ENCODE data around the gene GNAO1.

GNAO1 gene

DNA sequence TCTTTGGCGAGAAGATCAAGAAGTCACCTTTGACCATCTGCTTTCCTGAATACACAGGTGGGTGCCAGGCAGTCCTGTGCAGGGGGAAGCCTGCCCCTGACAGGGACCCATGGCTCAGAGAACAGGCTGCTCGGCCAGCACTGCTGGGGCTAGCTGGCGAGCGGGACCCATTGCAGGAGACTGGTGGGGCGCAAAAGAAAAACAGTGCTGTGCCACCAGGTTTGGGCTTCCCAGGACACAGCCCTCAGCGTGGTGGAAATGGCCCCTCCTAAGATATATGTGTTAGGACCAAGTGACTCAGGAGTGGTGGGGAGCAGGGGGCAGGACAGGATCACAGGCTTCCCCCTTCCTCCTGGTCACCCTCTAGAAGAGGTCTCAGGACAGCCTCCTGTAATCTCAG lies 160.2 kb downstream of the GNAO1 start:
- DNase-seq, result no peak

DNA sequence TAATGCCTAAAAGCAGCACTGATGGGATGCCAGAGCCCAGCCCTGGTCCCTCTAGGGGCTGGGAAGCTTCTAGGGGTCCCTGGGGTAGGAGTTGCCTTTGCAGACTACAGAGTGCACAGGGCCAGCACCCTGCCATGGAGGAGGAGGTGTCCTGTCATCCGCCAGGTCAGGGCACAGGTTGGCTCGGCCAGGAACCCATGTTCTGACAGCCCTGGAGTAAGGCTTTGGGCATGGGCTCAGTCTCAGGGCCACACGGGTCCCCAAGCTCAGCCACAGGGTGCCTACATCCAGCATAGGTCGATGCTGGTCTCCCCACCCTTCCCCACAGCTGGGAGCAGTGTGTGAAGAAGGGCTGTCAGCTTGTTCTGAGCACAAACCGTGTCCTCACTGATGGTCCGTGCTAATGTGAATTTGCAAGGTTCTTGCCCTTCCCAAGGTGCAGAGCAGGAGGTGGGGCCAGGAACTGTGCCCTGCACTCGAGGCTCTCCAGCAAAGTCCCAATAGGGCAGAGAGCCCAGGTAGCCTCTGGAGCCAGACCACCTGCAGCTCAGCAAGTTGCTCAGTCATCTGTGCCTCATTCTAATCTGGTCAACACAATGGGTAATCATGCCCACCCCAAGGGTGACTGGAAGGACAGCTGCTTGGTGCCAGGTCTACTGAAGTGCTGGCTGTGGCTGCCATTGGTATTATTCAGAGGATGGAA lies 161.2 kb downstream of the GNAO1 start:
- no peak for DNase-seq

DNA sequence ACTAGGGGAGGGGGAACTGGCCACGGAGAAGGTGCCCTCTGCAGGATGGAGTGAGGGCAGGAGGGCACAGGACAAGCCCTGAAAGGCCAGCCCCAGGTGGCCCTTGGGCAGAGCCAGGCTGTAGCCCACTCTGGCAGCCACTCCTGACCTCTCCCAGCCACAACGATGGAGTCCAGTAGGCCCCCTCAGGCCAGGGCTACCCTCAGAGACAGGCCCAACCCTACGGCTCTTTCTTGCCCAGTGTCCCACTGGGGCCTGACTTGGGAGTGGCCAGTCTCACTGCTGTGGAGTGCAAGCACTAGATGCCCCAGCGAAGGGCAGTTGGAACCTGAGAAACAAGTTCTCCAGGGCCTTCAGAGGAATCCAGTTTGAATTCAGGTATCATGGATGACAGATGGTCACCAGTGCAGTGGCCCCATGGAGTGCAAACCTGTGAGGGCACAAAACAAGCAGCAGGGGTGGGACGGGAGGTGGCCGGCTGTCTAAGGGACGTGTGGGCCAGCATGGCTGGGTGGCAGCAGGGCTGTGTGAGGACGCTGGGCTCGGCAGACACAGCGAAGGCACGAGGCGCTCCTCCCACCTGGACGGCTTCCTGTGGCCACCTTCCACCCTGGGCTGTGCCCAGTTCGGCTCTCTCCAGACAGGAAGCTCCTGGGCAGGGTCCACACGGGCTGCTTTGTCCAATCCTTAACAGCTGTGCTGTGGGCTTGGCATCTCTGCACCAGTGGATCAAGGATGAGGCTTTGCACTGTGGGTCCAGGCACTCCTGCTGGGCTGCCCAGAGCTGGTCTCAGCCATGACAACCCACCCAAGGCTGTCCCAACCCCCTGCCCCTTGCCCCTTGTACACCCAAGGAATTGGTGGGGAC lies 162.0 kb downstream of the GNAO1 start:
- no peak for DNase-seq

DNA sequence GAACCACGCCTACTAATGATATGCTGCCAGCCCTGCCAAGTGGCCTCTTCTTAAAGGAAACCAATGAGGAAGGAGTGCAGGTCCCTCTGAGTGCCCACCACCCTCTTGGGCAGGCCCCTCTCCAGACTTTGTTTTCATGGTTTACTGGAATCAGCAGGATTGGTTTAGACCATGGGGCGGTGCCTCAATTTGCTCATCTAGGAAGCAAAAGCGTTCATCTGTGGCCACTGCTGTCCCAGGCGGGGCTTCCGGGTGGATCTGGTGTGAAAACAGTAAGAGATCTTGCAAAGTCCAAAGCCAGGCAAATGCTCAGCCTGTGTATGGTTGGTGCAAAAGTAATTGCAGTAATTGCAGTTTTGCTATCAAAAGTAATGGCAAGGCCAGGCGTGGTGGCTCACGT lies 162.7 kb downstream of the GNAO1 start:
- DNase-seq, result no peak

DNA sequence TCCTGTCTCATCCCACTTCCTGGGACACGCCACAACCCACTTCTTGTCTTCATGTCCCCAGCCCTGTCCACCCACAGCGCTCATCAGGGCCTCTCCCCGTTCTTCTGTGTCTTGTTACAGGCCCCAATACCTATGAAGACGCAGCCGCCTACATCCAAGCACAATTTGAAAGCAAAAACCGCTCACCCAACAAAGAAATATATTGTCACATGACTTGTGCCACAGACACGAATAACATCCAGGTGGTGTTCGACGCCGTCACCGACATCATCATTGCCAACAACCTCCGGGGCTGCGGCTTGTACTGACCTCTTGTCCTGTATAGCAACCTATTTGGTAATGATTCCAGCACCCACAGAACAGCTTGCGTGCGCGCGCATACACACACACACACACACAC lies 163.5 kb downstream of the GNAO1 start:
- DNase-seq, result no peak

DNA sequence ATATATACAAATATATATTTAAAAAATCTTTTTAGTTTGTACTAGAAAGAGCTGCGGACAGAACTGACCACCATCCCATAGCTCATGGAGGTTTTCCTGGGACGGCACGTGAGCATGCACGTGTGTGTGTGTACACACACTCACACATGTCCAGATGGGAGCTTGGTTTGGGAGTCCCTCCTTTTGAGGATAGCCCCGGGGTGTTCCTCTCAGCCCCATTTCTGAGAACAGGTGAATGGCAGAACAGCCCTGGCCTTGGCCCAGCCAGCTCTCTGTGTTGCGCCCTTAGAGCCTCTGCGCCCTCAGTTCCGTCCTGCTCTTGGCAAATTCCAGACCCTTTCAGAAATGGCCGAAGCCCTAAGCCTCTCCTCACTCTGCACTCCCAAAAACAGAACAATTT lies 163.9 kb downstream of the GNAO1 start:
- no peak for DNase-seq

DNA sequence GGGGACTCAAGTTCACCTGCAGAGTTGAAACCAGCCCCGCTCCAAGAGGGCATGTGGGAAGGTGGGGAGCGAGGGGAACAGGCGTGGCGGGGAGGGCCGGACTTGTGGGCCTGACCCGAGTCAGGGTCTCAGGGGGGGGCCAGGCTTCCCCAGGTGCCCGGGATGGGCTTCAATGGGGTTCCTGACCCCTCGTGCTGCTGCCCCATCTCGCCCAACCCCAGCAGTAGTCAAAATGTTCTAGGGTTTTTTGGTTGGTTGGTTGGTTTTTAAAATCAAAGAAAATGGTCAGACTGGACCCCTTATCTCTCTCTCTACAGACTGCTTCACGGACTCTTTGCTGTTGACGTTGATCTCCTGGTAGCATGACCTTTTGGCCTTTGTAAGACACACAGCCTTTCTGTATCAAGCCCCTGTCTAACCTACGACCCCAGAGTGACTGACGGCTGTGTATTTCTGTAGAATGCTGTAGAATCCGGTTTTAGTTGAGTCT lies 164.5 kb downstream of the GNAO1 start:
- DNase-seq, result no peak

DNA sequence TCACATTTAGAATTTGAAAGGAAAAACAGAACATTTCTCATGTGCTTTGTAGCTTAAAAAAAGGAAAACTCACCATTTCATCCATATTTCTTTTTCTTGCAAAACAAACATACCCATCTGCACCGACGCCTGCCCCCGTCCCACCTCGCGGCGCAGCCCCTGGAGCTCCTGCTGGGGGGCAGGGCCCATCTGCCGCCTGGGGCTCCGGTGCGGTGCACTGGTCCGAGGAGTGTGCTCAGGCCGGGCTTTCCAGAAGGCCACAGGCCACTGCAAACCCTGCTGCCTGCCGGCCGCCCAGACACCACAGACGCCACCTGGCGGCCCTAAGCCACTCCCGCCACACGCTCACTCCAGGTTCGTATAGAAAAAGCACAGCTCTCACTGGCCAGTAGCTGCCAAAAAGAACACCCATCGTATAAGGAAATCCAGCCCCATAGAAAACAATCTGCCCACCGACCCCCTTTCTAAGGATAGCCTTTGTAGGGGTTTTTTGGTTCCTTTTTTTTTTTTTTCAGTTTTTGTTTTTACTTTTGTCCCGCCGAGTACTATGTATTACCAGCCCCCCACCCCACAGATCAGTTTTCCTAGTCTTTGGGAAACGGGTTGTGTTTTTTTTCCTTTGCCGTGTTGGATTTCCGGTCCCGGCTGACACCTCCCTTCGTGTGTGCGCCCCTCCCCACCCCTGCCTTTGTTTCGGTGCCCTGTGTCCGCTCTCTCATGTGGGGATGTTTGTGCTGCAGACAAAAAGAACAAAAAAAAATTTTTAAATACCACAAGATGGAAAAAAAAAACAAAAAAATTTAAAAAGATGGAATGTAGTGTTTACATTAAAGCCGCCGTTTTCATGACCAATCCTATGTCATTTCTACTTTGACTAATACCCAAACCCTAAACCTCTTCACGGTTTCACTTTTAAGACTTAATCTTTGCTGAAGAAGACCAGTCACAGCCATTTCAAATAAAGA lies 165.3 kb downstream of the GNAO1 start:
- DNase-seq, result peak; percentile 99

DNA sequence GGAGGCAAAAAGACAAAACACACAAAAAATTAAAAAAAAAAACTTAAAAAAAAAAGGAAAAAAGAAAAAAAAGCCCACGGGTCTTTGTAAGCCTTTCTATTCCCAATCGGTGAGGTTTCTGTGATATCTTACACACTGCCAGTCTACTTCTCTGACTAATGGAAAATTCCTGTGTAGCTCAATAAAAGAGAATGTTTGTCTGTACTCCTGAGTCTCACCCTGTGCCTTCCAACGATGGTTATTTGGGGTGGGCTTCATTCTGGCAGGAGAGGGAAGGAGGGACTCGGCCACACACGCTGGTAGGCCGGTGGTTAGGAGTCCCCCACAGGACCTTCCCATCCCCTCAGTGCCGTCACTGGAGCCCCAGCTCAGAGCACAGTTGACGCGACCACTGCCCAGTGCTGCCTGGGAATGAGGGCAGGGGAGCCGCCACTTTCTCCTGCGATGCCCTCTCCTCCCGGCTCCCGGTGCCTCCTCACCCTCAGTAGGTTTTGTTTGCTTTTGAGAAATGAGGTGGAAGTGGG lies 166.0 kb downstream of the GNAO1 start:
- no peak for DNase-seq

DNA sequence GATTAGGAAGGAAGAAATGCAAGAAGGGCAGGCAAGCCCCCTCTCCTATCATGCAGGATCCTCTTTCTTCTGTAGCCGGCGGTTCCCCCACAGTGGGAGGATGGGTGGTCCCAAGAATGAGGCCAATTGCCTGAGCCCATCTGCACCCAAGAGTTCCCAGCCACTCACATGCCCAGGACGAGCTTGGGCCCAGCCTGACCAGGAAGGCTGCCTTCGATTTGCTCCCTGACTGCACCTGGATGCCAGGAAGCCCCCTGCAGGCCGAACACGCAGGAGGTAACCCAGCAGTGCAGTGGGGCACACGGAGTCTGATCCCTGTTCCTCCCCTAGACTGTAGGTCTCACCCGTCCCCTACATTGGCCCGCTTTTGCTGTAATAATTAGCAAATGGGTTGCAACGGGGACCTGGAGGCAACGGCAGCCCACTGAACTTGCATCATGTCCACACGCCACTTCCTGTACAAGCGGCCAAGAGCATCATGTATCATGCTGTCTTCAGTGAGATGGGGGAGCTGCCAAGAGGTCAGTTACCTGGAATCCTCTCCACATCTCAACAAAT lies 166.6 kb downstream of the GNAO1 start:
- DNase-seq, result no peak

DNA sequence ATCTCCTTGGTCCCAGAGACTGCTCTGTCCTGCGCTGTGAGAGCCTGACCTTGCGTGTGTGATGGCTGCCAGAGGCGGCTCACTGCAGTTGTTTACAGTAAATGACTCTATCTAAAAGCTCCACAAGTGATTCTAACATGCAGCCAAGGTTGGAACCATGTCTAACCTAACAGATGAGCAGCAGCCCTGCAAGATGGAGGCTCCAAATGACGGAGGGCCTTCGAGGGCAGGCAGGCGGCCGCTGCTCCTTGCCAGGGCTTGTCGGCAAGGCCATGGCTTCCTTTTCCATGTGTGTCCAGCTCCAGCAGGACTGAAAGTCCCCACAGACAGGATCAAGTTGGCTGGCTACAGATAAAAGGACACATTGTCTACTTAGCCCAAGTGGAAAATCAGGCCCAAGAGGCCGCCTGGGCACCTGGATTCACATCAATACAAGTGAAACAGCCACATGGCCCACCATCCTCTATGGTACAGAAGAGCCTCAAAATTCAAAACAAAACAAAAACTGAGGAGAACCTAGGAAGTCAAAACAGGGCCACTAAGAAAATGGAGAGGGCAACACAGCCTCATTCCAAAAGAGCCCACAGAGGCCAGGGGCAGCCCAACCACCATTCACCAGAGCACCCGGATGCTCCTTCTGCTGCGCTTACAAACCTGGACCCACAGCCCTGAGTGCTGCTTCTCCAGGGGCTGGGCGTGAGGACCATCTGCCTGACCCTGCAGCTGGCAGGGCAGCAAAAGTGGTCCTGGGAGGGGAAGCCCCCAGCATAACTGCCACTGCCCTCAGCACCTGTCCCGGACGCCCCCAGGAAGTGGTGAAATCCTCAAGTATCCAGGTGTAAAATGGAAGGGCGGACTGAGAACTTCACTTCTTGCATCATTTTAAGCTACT lies 169.1 kb downstream of the GNAO1 start:
- DNase-seq, result no peak

DNA sequence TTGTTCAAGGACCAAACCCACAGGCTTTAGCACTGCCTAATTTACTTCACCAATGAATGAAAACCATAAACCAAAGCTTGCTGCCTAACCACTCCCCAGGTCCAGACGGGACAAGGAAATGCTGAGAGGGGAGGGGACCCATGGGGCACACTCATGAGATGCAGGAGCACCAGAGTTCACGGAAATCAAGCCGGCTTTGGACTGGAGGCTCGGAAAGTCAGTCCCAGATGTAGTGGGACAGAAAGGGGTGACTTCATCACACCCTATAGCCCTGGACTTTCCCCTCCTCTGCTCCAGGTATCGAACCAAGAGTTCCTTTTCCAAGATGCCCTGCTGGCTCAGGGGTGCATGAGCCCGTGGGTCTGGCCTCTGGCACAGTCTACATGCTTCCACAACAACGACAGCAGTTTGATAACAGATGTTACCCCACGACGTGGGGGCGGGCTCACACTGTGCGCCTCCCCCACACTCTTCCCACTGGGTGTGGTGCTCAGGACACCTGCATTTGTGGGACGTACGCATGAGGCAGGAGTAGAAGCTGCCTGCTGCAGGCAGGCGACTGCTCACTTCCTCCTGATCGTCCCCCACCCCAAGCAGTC lies 170.9 kb downstream of the GNAO1 start:
- no peak for DNase-seq

DNA sequence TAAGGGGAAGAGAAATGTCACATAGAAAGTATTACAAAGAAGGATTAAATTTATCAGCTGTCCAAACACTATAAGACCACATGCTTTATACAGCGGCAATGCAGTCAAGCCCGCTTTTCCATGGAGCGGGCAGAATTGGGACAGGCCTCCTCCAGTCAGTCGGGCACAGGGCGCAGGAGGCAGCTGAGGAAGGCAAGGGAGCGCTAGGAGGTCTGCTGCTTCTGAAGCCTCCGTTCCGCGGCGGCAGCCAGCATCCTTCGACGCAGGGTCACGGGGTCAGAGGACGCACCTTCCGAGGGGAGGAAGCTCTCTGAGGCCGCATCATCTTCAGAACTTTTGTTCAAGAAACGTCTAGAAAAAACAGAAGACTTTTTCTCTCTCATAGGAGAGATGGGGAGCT lies 171.4 kb downstream of the GNAO1 start:
- no peak for DNase-seq

DNA sequence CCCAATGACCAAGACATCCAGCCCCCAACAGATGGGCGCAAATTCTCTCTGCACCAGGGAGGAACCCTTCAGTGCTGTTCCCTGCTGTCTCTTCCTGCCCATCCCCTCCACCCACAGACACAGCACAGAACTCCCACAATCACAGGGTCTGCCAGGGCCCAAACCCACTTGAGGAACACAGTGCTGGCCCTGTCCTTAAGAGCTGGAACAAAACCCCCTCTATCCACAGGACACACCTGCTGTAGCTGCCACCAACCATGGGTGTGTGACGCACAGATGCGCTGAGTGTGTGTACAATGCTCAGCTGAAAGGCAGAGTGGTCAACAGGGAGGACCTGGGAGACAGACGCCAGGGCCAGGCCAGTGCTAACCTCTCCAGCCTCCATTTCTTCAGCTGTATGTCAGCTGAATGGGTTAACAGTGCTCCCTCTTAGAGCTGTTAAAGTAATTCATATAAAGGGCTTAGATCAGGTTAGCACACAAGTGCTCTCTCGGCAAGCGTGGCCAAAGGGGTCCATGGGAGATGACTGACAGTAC lies 172.0 kb downstream of the GNAO1 start:
- no peak for DNase-seq

DNA sequence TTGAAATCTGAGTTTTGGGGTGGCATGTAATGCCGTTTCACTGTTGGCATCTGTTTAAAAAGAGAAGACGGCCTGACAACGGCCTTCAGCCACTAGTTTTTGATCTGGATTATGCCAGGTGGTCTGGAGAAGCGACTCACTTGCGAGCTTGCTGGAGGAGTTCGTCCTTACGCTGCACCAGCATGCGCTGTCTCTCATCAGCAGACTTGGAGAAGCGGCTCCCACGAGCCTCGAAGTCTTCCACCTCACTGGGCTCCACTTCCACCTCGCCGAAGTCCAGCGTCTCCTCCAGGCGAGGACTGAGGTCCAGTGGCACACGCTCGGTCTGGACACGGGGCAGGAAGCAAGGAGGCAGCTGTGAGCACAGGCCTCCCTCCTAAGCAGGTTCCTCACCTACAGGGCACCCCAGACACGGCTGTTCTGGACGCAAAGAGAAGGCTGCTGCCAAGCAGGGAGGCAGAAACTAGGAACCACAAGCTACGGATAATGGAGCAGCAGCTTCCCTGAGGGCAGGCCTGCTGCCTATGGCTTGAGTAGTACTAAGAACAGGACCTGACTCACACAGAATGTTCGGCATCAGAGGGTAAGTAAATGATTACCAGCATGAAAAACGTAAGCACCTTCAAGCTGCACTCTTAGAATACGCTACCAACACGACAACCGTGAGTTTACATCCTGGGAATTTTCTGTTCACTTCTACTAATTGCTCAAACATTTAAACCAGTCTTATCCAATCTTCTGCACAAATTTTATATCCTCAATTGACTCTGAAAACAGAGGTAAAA lies 172.7 kb downstream of the GNAO1 start:
- no peak for DNase-seq

DNA sequence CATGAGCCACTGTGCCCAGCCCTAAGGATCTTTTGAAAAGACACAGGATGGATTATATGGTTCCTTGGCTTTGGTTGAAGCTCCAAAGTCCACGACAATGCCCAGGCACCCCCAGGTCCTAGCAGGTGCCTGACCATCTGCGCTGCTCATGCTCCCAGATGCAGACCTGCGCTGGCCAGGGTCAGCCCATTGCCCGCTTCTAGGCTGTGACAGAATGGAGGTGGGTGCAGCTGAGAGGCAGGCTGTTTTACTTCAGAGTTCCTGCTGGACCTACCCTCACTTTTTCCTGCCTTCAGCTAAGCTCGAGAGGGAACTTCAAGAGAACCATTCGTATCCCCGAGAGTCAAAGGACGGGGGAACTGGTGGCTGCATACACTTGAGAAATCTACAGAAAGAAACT lies 173.6 kb downstream of the GNAO1 start:
- no peak for DNase-seq

DNA sequence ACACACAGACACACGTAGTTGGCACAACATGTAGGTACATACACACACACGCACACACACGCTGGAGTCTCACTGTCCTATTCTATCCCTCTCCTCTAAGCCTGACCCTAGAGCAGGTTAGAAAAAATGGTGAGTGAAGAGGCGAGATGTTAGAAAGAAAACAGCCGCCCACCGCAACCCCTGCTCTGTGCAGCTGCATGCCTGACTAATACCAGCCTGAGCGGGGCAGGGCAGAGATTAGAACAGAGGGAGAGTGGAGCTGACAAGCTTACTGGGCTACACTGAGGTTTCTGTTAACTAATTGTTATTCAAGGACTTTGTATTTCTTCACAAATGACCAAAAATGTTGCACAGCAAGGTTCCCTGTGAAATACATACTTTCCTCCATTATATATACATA lies 174.3 kb downstream of the GNAO1 start:
- DNase-seq, result no peak

DNA sequence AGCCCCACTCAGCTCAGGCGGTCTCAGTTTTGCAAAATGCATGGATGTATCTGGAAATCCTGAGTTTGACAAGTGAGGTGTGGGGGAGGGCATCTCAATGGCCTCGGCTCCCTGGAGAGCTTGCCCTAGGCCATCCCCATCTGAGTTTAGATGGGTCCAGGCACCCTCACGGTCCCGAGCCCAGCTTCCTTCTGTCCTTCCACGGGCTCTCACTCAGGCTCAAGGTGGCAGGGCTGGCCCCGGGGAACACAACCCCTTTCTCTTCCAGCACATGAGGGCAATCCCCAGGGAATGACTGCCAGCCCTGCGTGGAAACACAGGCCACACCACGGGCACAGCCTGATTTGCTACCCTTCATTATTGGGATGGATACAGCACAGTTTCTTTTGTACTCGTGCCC lies 175.7 kb downstream of the GNAO1 start:
- DNase-seq, result no peak

DNA sequence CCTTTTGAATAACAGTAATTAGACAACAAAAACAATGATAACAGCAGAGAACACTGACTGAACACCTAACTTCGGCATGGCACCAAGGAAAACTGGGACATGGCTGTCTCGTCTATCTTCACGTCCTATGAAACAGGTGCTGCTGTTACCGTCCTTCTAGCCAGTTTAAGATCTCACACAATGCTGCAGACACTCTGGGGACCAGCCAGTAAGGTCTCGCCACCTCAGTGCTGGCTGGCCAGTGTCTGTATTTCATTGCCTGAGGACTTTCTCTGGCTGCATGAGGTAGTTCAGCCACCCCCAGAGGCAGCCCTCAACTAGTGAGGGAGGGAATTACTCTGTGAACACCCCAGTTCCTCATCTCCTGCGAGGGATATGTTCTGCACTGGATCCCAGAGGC lies 176.5 kb downstream of the GNAO1 start:
- no peak for DNase-seq

DNA sequence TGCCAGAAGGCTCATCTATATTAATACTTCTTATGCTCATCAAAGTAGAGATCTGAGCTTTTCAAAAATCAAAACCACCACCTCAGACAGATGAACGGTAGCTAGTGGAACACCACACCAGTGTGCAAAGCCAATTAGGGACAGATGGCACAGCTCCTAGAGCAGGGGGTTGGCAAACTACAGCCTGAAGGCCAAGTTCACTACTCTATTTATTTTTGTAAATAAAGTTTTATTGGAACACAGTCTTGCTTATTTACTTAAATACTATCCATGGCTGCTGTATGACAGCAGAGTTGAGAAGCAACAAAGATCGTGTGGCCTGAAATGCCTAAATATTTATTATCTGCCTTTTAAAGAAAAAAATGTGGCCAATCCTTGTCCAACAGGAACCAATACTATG lies 177.3 kb downstream of the GNAO1 start:
- no peak for DNase-seq

All from 8988T (cell line).